HG03064 (cell line): ENCODE data around the gene SMARCA2.

Source experiments
- ATAC-seq: cut with Tn5 transposase; IDR thresholded peaks from one replicate; pipeline ENCODE4 v1.9.1; 2021; ENCODE audit warnings: low read depth; ENCODE audit not compliant: unreplicated experiment

The SMARCA2 gene

DNA sequence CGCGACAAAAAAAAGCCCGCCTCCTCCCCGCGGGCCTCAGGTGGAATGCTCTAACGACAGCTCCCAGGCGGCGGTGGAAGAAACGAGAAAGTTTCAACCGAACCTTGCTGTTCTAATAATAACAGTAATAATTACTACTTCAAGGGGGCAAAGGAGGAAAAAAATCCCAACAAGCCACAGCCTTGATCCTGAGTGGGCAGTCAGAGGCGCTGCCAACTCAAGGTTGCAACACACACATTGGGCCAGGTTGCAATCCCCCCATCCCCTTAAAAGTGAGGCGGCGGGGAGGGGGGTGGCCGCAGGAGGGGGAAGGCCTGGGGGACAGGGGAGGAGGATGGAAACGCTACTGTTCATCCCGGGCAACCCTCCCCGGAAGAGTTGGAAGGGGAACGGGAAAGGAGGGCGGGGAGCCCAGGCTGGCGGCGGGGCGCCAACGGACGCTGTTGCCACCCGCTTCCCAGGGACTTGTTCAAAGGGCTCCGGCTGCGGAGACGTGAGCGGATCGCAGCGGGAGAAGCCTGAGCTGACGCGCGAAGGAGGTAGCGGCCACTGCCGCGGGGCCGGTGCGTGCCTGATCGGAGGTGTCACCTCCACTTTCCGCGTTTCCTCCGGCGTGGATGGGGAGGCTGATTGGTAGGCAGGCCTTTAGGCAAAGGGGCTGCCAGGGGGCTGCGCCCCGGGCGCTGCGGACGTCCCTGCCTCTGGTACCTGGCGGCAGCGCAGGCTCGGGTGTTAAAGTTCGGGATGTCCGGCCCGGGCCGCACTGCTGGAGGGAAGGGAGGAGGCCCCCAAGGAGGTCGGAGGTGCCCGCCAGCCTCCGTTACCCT, 647 bp downstream of the SMARCA2 start:
- ATAC-seq, result no peak

DNA sequence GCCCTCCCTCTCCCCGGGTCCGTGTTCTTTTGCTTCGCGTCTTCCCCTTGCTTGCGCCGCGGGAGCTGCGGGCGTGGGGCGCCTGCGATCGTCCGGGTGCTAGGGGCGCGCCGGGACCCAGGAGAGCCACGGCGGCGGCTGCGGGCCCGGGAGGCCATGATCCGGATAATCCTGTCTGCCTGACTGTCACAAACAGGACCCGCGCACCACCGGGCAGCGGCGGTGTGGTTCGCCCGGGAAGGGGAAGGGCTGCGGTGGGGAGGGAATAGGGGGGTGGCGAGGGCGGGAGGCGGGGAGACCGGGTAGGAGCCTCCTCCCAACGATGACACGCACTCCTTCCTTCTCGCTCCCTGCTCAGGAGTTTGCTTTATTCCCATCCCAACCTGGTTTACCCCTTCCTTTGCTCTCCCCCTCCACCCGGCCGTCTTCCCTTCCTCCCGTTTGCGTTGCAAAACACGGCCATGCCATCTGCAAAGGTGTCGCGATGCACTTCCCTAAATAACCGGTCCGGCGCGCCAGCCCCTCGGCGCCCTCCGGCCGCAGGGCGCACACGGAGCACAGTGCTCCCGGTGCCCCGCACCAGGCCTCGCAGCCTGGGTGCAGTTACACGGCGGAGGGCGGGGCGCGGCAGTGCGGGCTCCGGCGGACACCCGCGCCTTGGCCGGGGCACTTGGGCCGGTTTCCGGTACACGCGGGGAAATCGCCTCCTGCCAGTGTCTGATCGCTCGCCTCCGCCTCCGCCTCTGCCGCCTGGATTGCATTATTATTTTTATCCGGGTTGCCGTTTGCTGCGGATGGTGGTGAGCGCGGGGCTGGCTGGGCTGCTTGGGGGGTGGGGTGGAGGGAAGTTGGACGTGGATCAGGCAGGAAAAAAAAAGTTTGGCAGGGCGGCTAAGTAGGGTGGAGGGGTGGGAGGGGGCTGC, 1.5 kb downstream of the SMARCA2 start:
- no peak for ATAC-seq

DNA sequence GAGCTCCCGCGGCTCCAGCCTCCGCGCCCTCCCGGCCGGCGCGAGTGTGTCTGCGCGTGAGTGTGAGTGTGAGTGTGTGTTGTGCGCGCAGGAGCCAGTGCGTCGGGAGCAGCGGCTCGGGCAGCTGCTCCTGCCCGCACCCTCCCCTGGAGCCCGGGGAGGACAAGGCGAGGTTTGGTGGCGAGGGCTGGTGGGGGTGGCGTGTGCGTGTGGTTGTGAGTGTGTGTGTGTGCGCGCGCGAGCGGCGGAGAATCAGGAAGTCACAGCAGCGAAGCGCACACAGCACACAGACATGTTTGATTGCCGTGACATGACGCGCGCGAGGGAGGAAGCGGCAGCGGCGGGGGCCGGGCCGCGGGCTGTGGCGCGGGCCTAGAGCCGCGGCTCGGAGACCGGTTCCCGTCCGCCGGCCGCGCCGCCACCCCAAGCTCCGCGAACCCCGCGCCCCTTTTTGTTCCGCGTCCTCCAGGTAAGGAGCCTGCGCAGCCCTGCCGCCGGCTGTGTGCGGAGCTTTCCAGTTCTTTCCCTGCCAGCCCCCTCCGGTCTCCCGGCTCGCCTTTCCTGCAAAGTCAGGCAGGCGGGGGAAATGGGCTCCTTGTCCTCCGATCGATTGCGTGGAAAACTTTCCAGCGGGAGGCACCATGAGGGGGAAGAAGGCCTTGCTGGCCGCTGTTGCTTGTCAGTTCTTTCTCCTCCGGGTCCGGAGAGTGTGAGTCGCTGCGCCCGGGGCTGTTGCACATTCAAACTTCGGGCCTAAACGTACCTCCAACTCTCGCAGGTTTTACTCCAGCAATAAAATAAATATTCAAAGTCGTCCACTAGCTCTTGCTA, 2.4 kb downstream of the SMARCA2 start:
- ATAC-seq, result no peak

DNA sequence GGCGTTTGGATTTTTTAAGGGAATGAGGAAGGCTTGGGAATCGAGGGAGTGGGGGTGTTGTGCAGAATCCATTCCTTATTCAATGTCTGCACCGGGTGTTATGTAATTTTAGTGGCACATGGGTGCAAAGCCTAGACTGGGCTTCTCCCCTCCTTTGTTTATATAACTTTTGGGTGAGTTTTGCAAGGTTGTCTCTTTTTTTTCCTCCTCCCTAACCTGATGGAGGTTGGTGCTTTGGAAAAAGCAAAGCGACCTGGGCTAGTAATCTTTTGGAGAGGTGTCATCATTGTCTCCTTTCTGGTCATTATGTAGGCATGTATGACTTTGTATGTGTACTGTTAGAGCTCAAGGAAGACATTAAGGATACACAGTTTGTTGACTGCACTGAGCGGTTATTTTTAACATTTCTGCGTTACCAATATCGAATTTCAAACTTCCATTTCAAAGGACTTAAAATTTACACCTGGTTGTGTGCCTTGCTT, 3.1 kb downstream of the SMARCA2 start:
- no peak for ATAC-seq

DNA sequence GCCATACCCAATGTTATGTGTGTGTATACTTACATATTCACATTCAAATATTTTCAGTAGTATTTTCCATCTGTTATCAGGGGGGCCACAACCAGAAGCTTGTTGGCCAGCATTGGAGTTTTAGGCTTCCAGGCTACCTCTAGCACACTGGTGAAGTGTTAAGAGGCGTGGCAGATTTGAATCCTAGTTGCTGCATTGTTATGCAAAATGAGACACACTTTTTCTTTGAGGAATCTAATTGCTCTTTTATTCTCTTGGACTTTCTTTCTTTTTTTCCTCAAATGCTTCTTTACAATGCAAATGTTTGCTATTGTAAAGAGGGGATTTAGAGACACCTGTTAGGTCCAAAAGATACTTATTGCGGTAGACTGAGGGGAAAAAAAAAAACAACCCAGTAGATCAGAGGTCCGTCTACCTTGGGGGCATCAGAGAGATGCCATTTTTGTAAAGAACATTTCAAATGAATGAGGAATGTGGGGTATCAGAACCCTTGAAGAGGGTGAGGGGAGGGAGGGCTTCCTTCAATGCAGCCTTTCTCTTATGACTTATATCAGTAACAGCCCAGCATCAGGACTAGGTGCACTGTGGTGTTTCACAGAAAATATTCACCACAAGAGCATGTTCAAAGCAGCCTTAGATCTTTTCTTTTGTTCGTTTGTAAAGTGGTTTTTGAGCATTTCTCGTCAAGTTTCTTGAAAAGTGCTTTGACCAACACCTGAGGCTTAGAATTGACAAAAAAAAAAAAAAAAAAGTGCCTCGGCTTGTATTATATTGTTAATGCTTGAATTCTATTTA, 3.8 kb downstream of the SMARCA2 start:
- ATAC-seq, result no peak

DNA sequence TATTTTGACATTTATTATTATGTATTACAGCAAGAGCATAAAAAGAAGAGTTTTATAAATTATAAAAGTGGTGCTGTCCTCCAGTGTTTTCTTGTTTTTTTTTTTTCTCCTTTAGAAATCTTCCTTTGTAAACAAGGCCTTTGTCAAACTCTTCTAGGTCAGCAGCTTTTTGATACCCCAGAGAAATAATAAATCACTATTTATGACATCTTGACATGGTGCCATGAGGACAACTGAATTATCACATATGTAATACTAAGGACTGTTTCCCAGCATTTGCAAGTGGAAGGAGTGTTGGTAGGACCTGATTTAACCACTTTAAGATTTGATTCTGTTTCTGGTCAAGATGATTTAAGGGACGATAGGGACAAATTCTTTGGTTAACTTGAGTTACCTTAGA, 4.6 kb downstream of the SMARCA2 start:
- ATAC-seq, result no peak

DNA sequence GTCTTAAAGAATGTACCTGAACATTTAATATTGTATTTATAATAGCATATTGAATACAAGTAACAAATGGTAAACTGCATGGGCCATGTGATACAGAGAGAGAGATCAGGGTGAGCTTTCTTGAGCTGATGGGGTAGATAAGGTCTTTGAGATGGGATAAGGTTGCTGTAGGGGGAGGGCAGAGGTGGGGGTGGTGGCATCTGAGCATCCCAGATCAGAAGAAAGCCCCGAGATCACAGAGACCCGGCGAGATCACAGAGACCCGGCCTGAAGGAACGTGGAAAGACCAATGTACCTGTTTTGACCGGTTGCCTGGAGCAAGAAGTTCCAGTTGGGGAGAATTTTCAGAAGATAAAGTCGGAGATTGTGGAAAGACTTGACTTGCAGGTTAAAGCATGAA, 6.6 kb downstream of the SMARCA2 start:
- no peak for ATAC-seq

DNA sequence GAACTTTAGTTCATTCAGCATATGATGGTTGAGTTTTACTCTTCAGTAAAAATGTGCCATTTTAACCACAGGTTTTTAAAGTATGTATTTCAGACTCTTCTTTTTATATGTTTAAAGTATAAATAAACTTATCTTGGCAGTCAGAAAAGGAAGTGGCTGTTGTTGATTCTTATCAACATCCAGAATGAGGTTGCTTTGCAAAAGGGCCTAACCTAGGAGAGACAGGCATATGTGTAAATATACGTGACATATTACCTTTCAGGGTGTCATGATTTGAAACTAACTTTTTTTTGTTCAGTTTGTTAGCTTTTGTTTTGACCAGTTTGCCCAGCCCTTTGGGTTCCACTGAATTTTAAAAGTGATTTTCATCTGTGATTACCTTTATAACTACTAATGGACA, 7.4 kb downstream of the SMARCA2 start:
- no peak for ATAC-seq

DNA sequence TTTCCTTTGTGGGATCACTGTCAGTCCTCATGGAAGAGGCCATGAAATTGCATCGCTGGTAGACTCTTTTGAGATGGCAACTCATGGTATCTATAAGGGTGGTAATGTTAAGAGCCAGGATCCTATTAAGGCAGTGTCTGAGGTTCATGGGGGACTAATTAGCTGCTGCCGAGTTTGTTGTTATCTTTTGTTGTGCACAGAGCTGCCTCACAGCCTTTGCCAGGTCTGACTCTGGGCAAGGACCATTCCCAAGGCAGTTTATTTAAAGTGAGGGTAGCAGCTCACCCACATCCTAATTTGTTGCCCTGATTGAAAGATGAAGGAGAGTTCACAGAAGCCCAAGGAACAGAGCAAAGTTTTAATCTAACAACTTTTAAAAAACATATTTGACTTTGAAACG, 7.9 kb downstream of the SMARCA2 start:
- ATAC-seq, result no peak

DNA sequence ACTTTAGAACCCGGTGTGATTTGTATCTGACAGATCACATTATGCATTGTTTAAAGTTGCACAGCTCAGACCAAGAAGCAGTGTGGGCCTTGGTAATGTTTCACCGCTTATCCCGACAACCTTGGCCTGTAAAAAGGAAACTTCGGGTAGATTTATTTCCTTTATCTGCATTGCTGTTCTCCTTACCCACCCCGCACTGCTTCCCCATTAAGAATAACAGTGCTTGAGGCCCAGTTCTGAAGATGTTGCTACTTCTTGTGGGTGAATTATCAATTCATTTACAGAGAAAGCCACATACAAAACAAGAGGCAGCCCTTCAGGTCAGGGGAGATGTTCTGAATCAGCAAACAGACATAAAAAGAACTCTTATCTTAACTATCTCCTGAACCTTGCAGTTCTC, 8.4 kb downstream of the SMARCA2 start:
- no peak for ATAC-seq

DNA sequence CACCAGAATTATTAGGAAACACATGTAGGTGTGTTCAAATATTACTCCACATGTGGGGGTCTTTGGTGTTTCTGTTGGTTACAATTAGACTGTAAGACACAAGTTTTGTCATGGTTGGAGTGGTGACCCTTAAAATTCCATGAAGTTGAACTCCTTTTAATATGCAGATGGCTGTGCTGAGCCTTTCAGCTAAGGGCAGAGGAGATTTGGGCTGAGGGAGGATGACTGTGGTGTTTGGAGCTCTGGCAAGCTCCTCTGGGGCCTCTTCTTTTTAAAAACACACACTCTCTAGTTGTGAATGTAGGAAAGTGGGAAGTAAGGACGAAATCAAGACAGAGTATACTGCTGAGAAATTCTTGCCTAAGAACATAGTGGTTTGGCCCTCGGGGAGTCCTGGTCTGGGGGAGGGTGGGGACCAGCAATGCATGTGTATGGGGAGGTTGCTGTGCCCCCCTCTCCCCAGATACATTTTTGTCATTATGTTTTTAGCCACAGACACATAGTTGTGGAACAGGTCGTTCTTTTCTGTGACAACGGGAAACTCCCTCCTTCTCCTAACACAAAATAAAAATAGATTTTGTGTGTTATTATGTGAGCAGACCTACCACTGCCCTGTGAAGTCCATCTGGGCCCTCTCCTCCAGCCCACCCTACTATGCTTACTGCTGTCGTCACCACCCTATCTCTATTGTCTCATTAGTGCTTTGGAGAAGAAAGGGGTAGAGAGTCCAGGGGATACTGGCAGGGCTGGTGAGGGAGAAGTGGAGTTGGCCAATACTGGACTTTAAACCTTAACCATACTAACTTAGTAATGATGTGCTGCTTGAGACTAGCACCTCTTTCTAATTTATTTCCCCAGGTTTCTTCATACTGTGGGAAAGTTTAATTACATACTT, 10.0 kb downstream of the SMARCA2 start:
- no peak for ATAC-seq

DNA sequence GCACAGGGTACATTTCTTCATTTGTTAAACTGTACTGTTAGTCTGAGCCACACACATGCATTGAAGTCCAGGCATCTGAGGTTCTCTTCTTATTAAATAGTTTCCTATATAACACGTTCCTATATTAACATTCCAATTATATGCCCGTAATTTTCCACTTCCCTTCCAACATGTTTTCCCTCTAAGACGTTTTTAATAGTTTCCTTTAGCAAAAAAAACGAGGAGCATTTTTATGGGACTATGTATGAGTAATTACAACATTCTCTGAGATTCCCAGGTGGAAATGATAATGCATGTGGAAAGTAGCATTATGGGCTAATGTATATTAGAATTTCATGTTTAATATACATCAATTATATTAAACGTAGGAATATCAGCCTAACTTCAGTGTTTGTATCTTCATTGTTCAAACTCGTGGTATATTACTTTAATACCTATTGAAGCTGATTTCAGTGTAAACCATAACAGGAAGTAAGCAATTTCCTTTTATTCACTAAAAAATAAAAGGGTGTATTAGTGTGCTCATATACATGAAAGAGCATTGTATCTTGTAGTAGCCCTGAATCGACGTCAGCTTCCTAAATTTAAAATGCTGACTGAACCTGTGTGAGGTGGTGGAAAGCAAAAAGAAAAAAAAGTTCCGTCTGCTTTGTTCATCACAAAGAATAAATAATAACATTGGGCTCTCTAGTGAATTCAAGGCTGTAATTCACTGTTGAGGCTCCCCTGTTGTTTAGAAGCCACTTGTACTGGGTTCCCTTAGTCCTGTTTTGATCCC, 11.3 kb downstream of the SMARCA2 start:
- ATAC-seq, result no peak

DNA sequence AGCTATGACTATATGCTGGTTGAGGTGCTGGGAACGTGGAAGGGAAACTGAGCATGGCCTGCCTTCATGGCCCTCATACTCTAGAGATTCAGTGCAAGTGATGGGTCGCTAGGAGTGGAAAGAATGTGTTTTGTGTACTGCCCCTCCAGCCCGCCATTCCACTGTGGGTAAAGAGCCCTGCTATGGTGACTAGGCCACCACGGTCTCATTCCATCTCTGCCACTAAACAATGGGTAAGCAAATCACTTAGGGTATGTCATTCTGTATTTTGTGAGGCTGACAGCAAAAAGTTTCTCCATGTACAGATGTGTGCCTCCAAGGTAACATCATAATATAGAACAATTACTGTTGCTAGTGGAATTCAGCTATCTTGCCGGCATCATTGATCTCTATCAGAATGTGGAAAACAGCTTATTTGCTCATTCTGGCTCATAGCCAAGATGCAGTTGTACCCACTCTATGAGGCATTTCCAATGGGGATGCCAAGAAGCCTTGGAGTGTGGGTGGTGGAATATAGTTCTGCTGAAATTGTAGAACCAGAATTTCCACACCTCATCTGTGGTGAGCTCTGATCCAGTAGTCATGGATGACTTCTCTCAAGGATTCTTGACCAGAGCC, 12.5 kb downstream of the SMARCA2 start:
- ATAC-seq, result no peak

DNA sequence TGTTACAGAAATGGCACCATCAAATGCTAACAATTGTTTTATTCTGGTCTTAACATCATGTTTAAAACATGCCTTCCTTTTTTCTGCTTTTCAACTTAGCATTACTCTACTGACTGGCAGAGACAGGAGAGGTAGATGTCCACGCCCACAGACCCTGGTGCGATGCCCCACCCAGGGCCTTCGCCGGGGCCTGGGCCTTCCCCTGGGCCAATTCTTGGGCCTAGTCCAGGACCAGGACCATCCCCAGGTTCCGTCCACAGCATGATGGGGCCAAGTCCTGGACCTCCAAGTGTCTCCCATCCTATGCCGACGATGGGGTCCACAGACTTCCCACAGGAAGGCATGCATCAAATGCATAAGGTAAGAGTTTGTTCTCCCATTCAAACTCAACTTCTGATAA, 13.7 kb downstream of the SMARCA2 start:
- ATAC-seq, result no peak

DNA sequence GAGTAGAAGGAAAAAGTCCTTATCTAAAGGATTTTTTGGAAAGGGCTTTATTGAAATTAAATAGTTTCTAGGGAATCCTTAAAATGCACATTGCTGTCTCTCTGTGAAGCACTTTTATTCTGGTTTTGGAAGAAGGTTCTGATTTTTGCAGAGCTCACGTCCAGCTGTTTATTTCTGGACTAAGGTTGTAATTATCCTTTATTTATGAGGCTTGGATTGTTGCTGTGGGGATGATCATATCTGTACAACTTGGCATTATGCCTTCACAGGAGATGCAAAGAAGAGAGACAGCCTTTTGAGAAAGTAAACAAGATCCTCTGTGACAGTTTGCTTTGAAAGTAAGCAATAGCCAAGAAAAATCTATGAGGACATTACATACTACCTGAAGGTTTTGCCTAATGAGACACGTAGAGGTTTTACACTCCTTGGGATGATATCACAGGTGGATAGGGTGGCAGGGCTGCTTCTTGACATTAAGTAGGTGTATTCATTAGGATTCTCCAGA, 14.6 kb downstream of the SMARCA2 start:
- no peak for ATAC-seq

DNA sequence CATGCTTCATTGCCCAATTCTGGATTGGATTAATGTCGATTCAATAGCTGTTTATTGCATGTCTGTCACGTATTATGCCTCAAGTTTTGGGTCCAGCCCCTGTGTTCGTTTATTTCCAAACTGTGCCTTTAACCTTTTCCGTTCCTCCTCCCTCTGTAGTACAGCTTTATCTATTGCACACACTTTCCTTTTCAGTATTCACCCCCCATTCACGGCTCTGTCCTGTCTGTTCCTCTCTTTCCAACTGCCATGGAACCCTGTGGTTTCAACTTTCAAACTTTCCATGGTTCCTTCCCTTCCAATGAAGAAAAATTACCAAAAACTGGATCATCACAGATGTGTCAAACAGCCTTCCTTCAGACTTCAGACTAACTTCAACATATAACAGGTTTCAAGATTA, 17.1 kb downstream of the SMARCA2 start:
- ATAC-seq, result no peak

DNA sequence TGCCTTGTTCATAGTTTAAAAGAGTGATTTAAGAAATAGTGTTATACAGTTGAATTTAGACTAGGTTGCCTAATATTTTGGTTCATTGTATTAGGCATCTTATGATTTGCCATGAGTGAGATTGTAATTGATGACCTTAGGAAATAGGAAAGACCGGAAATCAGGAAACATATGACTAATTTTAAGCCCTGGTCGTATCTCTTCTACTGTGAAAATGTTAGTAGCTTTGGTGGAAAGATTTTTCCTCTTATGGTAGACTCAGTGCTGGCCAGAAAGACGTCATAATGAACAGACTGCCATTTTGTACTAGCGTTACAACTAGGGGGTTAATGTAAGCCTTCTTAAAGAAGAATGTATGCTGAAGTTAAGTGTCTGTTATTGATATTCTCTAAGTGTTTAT, 21.7 kb downstream of the SMARCA2 start:
- ATAC-seq, result no peak
